Activated CD4-positive, alpha-beta T cell treated with anti-CD3 and anti-CD28 coated beads, Interleukin-2, amount 10 ng/mL, durations not matched to agents 7 days and 5 days (primary cell): ENCODE measurements around the gene MYMK. TPM values are rescaled to one million over a fixed set of nuclear protein-coding genes. Genes with fewer than 3 reads are reported as not detected.

Experiments
- CTCF ChIA-PET: fragments of 350-600 bp; sonication (Branson Sonifier 250); formaldehyde crosslinking; loops from one replicate; lab custom pipeline; 2021; ENCODE audit warnings: antibody characterized with exemption; lab: Charles Lee
- POLR2A ChIA-PET: fragments of 350-600 bp; sonication (Branson Sonifier 250); formaldehyde crosslinking; loops from one replicate; lab custom pipeline; 2021; ENCODE audit warnings: antibody characterized with exemption; lab: Charles Lee
- DNase-seq: peaks from one replicate; pipeline ENCODE4 v3.0.0-alpha.2; 2020
- H3K27ac Mint-ChIP-seq: one replicate; pipeline ENCODE4 v1.8.0; 2021; ENCODE audit warnings: mild to moderate bottlenecking, moderate library complexity, mixed read lengths
- H3K27me3 Mint-ChIP-seq: one replicate; pipeline ENCODE4 v1.8.0; 2021; ENCODE audit warnings: mixed read lengths
- H3K36me3 Mint-ChIP-seq: one replicate; pipeline ENCODE4 v1.8.0; 2021; ENCODE audit warnings: low read depth, mixed read lengths
- H3K4me1 Mint-ChIP-seq: one replicate; pipeline ENCODE4 v1.8.0; 2021; ENCODE audit warnings: mixed read lengths
- H3K4me3 Mint-ChIP-seq: one replicate; pipeline ENCODE4 v1.8.0; 2021; ENCODE audit warnings: mild to moderate bottlenecking, moderate library complexity, mixed read lengths
- H3K9me3 Mint-ChIP-seq: one replicate; pipeline ENCODE4 v1.8.0; 2021; ENCODE audit warnings: mixed read lengths
- total RNA-seq, 2 experiments: library from RNA; stranded (reverse); gene quantifications; one replicate each; pipeline ENCODE4 v1.2.3, GENCODE V29; 2021

The MYMK gene
- total RNA-seq, 2 experiments from 2014 or later: not detected

DNA sequence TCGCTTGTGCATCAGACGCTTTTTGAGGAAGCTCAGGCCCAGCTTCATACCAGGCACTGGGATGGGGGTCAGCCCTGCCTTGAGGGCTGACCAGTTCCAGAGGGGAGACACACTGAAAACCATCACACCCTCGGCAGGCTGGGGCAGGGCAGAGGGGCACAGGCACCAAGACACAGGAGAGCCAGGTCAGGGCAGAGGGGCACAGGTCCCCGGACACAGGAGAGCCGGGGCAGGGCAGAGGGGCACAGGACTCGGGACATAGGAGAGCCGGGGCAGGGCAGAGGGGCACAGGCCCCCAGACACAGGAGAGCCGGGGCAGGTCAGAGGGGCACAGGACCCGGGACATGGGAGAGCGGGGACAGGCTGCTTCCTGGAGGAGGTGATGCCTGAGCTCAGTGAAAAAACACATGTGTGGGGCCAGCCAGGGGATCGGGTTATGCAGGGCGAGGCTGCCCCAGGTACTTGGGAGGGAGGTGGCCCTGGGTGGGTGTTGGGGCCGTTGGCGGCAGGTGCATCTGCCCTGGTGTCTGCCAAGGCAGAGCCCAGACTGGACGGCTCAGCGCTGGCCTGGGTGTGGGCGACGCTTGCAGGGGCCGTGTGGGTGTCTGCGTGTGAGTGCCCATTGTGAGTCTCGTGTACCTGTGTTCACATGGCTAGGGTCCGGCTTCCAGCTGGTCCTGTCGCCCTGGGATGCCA lies 30.8 kb downstream of the MYMK start:
- peaks cover 3% of the 10 kb centered on the region for H3K4me1 Mint-ChIP-seq
- H3K27ac Mint-ChIP-seq: no peak overlapping the region
- no peak for DNase-seq
- H3K27me3 Mint-ChIP-seq: no peaks in the 10 kb centered on the region
- ChIA-PET POLR2A (interaction anchor here (0.6 kb wide), 1 partner anchor 110 kb away, joined by 4 read pairs; no protein-coding TSS in a partner anchor), CTCF (interaction anchor here (1.1 kb wide), 1 partner anchor 10 kb away, joined by 6 read pairs; no protein-coding TSS in a partner anchor)
- no peaks in the 10 kb centered on the region for H3K36me3 Mint-ChIP-seq
- H3K4me3 Mint-ChIP-seq: no peak overlapping the region
- no peaks in the 10 kb centered on the region for H3K9me3 Mint-ChIP-seq

DNA sequence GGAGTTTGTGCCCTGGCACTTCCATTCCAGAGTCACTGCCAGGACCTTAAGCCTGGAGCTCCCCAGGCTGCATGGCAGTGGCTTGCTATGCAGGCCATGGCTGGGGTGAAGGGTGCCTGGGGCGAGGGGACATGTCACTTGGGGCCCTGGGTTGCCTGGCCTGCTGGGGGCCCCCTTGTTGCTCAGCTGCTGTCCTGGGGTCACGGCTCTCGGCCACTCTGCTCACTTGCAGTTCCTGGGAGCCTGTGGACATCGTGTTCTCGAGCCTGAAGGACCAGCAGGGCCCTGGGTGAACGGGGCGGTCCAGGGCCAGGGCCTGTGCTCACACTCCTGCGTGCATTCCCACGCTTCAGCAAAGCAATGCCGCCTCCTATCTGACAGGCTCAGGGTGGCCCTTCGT lies 31.3 kb downstream of the MYMK start:
- peaks cover 3% of the 10 kb centered on the region for H3K4me1 Mint-ChIP-seq
- POLR2A ChIA-PET: interaction anchor here (0.6 kb wide), 1 partner anchor 109 kb away, joined by 4 read pairs; no protein-coding TSS in a partner anchor
- H3K27me3 Mint-ChIP-seq: no peaks in the 10 kb centered on the region
- no peaks in the 10 kb centered on the region for H3K9me3 Mint-ChIP-seq
- H3K36me3 Mint-ChIP-seq: no peaks in the 10 kb centered on the region
- CTCF ChIA-PET: interaction anchor here (1.1 kb wide), 1 partner anchor 9 kb away, joined by 6 read pairs; no protein-coding TSS in a partner anchor
- H3K27ac Mint-ChIP-seq: no peak overlapping the region
- DNase-seq: no peak
- no peak overlapping the region for H3K4me3 Mint-ChIP-seq

DNA sequence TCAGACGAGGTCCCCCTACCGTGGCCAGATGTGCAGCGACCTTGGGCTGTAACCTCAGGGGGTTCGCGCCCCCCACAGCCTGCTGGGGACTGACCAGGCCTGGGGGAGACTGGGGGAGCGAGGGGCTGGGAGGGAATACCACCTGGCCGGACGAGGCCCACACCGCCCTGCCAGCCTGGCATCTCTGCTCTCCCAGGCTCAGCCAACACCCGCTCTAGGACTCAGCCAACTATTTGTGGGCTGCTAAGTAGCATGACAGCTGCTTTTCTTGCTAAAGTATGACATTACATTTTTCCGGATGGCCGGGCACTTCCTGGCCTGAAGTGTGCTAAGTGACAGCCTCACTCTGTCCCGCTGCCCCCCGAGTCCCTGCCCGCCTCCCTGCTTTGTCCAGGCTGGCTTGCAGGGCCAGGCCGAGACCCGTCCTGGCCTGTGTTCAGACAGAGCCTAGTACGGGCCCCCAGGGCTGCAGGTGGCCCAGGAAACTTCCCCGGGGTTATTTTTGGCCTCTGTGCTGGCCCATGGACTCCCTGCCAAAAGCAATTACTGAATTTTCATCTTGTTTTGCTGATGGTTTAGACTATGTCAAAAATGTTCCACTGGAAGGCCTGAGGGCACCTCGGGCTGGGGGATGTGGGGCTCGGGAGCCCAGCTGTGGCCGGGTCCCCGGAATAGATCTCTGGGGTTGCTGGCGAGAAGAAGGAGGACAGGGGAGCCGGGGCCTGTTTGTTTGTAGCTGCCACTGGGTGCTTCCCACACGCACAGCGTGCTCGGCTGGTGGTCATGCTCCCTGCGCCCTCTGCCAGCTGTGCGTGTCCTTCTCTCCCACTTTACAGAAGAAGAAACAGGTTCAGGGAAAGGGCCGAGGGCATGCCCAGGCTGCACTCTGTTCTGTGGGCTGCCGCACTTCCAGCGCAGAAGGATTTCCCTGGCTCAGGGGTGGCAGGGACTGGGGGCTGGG lies 32.4 kb downstream of the MYMK start:
- H3K27me3 Mint-ChIP-seq: no peaks in the 10 kb centered on the region
- CTCF ChIA-PET: no interaction called here
- no peaks in the 10 kb centered on the region for H3K36me3 Mint-ChIP-seq
- POLR2A ChIA-PET: no interaction called here
- H3K9me3 Mint-ChIP-seq: no peaks in the 10 kb centered on the region
- no peak for DNase-seq
- no peak overlapping the region for H3K27ac Mint-ChIP-seq
- H3K4me1 Mint-ChIP-seq: peaks cover 8% of the 10 kb centered on the region
- H3K4me3 Mint-ChIP-seq: no peak overlapping the region

DNA sequence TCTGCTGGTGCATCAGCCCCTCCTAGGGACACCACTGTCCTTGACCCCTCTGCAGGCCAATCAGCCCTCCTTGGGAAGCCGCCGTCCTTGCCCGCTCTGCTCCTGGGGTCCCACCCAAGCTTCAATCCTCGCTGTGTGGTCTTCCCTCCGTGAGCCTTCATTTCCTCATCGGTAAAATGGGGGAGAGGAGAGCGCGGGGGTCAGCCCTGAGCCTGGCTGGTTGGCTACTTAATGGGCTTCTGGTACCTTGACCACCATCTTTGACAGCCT lies 33.2 kb downstream of the MYMK start:
- no peaks in the 10 kb centered on the region for H3K9me3 Mint-ChIP-seq
- ChIA-PET POLR2A (no interaction called here), CTCF (no interaction called here)
- no peak overlapping the region for H3K4me3 Mint-ChIP-seq
- DNase-seq: no peak
- H3K27ac Mint-ChIP-seq: no peak overlapping the region
- H3K36me3 Mint-ChIP-seq: no peaks in the 10 kb centered on the region
- no peaks in the 10 kb centered on the region for H3K27me3 Mint-ChIP-seq
- peaks cover 9% of the 10 kb centered on the region for H3K4me1 Mint-ChIP-seq

DNA sequence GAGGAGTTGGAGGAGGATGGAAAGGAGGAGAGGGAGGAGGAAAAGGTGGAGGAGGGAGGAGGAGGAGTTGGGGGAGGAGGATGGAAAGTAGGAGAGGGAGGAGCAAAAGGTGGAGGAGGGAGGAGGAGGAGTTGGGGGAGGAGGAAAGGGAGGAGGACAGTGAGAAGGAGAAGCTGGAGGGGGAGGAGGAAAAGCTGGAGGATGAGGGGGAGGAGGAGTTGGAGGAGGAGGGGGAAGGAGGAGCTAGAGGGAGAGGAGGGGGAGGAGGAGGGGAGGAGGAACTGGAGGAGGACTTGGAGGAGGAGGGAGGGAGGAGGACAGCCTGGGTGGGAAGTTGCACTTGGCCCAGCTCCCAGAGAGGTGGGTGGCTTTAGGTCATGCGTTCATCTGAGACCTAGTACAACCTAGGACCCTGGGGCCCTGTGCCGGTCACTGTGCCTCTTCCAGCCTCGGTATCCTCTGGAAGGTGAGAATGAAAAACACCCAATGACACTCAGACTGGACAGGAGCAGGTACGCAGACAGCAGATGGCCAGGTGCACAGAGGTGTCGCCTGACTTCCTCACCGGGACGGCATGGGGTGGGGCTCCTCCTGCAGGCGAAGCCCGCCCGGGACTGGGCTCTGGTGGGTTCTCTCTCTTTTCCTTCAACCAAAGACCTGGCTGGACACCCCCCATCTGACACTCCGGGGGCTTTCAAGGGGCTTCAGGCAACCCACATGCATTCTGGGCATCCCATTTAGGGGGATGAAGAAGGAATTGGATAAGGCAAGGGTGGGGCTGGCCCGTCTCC lies 33.7 kb downstream of the MYMK start:
- Mint-ChIP-seq H3K4me1 (peaks cover 14% of the 10 kb centered on the region), H3K27ac (no peak overlapping the region), H3K4me3 (no peak overlapping the region), H3K27me3 (no peaks in the 10 kb centered on the region), H3K9me3 (no peaks in the 10 kb centered on the region), H3K36me3 (no peaks in the 10 kb centered on the region)
- no peak for DNase-seq
- CTCF ChIA-PET: no interaction called here
- POLR2A ChIA-PET: no interaction called here

DNA sequence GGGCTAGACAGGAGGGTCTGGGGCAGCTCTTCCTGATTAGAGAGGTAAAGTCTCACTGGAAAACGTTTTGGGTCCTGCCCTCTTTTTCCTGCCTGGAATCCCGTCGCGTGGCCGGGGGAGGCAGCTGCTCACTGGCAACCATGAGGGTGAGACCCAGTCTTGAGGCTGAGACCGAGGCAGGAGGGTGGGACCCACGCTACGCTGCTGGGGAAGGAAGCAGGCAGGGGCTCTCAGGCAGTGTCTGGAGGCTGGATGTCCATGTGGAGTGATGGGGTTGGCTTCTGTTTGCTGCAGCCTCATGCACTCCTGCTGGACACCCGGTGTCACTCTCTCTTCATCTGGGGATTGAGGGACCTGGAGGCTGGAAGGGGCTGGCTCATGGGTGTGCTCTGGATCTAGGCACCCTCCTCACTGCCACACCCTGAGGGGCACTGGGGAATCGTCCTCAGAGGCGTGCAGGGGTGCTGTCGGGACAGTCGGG lies 34.5 kb downstream of the MYMK start:
- no peak overlapping the region for H3K27ac Mint-ChIP-seq
- H3K4me3 Mint-ChIP-seq: no peak overlapping the region
- no peaks in the 10 kb centered on the region for H3K9me3 Mint-ChIP-seq
- POLR2A ChIA-PET: no interaction called here
- no peaks in the 10 kb centered on the region for H3K36me3 Mint-ChIP-seq
- CTCF ChIA-PET: interaction anchor here (0.6 kb wide), 1 partner anchor 400 kb away, joined by 4 read pairs; no protein-coding TSS in a partner anchor
- peaks cover 16% of the 10 kb centered on the region for H3K4me1 Mint-ChIP-seq
- no peak for DNase-seq
- no peaks in the 10 kb centered on the region for H3K27me3 Mint-ChIP-seq

DNA sequence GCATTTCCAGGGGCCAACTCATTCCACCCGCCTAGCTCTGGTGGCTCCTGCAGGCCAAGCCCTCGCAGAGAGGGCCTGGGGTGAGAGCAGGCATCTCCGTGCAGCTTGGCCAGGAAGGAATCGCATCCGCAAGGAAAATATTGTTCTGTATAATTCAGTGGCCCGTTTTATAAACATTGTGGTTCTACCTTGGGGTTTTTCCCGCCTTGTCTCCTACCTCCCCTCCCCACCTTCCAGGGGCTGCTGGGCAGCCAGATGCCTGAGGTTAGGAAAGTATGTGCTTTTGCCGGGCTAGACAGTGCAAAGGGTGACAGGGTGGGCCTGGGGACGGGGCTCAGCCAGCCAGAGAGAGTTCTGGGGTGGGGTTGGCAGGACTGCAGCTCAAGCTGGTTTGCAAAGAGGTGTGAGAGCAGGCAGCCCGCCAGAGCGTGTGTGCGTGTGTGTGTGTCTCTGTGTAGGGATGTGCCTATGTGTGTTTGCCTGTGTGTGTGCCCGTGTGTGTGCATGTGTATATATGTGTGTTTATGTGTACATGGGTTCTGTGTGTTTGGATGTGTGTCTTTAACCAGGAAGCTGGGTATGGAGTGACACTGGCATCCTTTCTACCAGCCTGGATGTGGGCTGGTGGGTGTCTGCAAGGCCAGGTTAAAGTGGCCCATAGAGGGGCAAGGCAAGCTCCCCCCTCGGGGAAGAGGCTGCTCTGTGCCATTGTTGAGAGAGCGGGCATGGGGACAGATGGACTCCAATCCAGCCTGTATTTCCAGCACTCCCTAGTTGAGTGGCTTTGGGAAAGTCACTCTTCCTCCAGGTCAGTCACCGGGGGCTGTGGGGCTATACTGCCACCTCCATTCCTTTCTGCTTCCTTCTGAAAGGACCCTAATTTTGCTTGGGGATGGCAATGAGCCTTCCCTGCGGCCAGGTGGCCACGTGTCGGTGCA lies 35.2 kb downstream of the MYMK start:
- H3K27me3 Mint-ChIP-seq: no peaks in the 10 kb centered on the region
- H3K27ac Mint-ChIP-seq: peak overlapping the region; percentile 74
- H3K4me3 Mint-ChIP-seq: no peak overlapping the region
- H3K4me1 Mint-ChIP-seq: peaks cover 16% of the 10 kb centered on the region
- H3K9me3 Mint-ChIP-seq: no peaks in the 10 kb centered on the region
- H3K36me3 Mint-ChIP-seq: no peaks in the 10 kb centered on the region
- POLR2A ChIA-PET: no interaction called here
- CTCF ChIA-PET: interaction anchor here (0.6 to 1.2 kb wide), 2 partner anchors 251 to 400 kb away, joined by 3 to 4 read pairs; no protein-coding TSS in a partner anchor
- DNase-seq: no peak

DNA sequence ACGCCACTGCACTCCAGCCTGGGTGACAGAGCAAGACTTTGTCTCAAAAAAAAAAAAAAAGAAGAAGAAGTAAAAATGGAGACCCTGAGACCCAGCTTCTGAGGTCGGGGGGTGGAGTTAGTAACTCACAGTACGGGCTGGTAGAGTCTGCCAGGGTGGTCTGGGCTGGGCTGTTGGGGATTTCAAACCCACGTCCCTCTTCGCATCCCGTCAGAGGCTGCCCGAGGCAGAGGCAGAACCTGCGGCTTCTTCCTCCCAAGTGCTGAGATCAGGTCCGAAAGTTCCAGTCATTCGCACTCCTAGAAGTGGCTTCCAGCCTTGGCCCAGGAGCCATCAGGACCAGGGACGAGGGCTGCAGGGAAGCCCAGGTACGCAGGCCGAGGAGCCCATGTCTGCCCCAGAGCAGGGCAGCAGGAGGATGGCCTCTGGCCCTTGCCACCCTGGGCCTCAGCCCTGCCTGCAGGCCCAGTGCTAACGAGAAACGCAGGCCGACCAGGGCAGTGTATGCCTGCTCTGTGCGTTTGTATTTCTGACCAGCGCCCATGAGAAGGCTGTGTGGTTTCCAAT lies 36.0 kb downstream of the MYMK start:
- Mint-ChIP-seq H3K36me3 (no peaks in the 10 kb centered on the region), H3K4me1 (peaks cover 16% of the 10 kb centered on the region), H3K27me3 (peaks cover 1% of the 10 kb centered on the region), H3K4me3 (no peak overlapping the region), H3K27ac (peak overlapping the region; percentile 79), H3K9me3 (no peaks in the 10 kb centered on the region)
- ChIA-PET CTCF (interaction anchor here (1.2 kb wide), 1 partner anchor 250 kb away, joined by 3 read pairs; no protein-coding TSS in a partner anchor), POLR2A (no interaction called here)
- DNase-seq: no peak

DNA sequence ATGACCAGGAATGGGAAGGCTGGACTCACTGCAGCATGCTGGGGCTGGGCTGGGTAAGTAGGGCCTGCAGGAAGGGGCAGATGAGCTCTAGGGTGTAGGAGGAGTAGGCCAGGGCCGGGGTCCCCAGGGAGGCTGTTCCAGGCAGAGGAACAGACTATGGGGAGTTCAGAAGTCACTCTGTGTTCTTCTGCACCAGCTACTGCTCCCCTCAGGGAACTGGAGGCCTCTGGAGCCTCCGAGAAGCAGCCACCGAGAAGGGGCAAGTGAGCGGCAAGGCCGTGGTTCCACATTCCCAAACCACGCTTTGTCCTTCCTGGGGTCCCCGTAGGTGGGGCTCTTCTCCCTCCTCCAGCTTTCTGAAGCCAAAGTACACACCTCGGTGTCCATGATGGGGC lies 37.4 kb downstream of the MYMK start:
- Mint-ChIP-seq H3K4me1 (peaks cover 16% of the 10 kb centered on the region), H3K27ac (peak overlapping the region; percentile 79), H3K27me3 (peaks cover 6% of the 10 kb centered on the region), H3K9me3 (no peaks in the 10 kb centered on the region), H3K36me3 (no peaks in the 10 kb centered on the region), H3K4me3 (no peak overlapping the region)
- CTCF ChIA-PET: interaction anchor here (0.6 to 1.6 kb wide), 6 partner anchors 8 to 301 kb away, joined by 3 to 7 read pairs (median 4); partner anchors contain the start of genes MED22 and RPL7A
- POLR2A ChIA-PET: no interaction called here
- no peak for DNase-seq

DNA sequence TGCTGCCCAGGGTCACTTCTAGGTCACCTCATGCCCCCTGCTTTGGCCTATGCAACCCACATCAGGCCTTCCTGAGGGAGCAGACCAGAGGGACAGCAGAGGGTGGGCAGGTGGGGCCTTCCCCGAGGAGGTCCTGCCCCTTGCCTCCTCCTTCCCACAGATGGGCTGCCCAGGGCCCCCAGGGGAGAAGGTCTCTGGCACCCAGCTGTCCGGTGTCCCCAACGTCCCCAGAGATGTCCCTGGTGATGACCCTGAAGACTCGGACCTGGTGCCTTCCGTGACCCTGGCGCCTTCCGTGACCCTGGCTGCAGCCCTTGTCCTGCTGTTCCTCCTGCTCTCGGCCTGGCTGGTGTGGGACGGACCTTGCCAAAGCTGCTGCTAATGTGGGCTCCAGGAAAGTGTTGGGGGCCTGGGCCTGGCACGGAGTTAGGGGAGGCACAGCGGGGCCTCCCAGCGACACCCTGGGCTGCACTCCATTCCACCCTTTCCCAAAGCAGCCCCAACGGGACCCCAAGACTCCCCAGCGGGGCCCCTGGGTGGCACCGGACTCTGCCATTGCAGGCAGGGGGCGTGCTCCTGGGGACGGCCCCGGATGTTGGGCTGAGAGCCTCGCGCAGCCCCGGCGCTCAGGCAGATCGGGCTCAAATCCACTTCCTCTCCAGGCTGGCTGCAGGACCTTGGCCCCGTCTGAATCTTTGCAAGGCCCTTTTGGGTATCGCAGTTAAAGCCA lies 39.1 kb downstream of the MYMK start:
- POLR2A ChIA-PET: no interaction called here
- Mint-ChIP-seq H3K4me1 (peaks cover 16% of the 10 kb centered on the region), H3K27ac (no peak overlapping the region), H3K36me3 (no peaks in the 10 kb centered on the region), H3K27me3 (peaks cover 10% of the 10 kb centered on the region), H3K4me3 (no peak overlapping the region), H3K9me3 (no peaks in the 10 kb centered on the region)
- CTCF ChIA-PET: interaction anchor here (0.8 to 1.6 kb wide), 6 partner anchors 15 to 379 kb away, joined by 3 to 5 read pairs (median 4); no protein-coding TSS in a partner anchor
- no peak for DNase-seq
